ENCODE data around the gene DPP6.

GRCh38 chr7:154566877-154567276 is 514.7 kb downstream of the DPP6 start:
- TF ChIP-seq CTCF (IDR thresholded peaks at IDR 0.05) (no peak), USF1 (CRISPR knock-in tag; IDR thresholded peaks at IDR 0.05) (no peak), MAX (CRISPR knock-in tag; IDR thresholded peaks at IDR 0.05) (no peak), ATF1 (CRISPR knock-in tag; IDR thresholded peaks at IDR 0.05) (no peak), AR (CRISPR knock-in tag; IDR thresholded peaks at IDR 0.05) (no peak), SMAD3 (CRISPR knock-in tag; IDR thresholded peaks at IDR 0.05; ENCODE audit: borderline replicate concordance) (no peak), ELF4 (CRISPR knock-in tag; IDR thresholded peaks at IDR 0.05; ENCODE audit: low read depth) (no peak), SP1 (CRISPR knock-in tag; conservative IDR thresholded peaks at IDR 0.05) (no peak), ZNF512 (CRISPR knock-in tag; IDR thresholded peaks at IDR 0.05; ENCODE audit: borderline replicate concordance) (no peak), E2F1 (CRISPR knock-in tag; IDR thresholded peaks at IDR 0.05) (no peak), CREB1 (CRISPR knock-in tag; IDR thresholded peaks at IDR 0.05) (no peak), TEAD4 (CRISPR knock-in tag; IDR thresholded peaks at IDR 0.05) (no peak), SMAD4 (CRISPR knock-in tag; IDR thresholded peaks at IDR 0.05) (no peak), ZNF396 (CRISPR knock-in tag; IDR thresholded peaks at IDR 0.05; ENCODE audit: borderline replicate concordance) (no peak)
